Small intestine (tissue), 7 donors: Measurements from ENCODE around the gene ACOX1. TPM values are rescaled to one million over a fixed set of nuclear protein-coding genes. Genes with fewer than 3 reads are reported as not detected.

Experiments used
- DNase-seq, 2 donors: peaks; one replicate each; pipeline versions ENCODE4 v3.0.0 to v3.0.0-alpha.2; 2013
- FAIRE-seq: peaks from 2 replicates; lab custom pipeline; 2012; peaks lifted over from hg19 to GRCh38; lab: Jason Lieb, UNC
- H3K27ac ChIP-seq, 3 donors: one replicate each; pipeline ENCODE4 v1.5.1; 2013; ENCODE audit warnings: low read length in 2 of 3, mild to moderate bottlenecking in 2 of 3, control low read depth in 1 of 3, inconsistent platforms in 1 of 3, low read depth in 1 of 3, moderate library complexity in 1 of 3
- H3K27me3 ChIP-seq, 3 donors: one replicate each; pipeline ENCODE4 v1.6.1; 2013; ENCODE audit warnings: low read length in 3 of 3, inconsistent platforms in 1 of 3; ENCODE audit not compliant: control insufficient read depth in 3 of 3, insufficient read depth in 3 of 3
- H3K36me3 ChIP-seq, 3 donors: one replicate each; pipeline ENCODE4 v1.6.1; 2013; ENCODE audit warnings: low read length in 3 of 3, inconsistent platforms in 1 of 3, low read depth in 1 of 3, mild to moderate bottlenecking in 1 of 3, moderate library complexity in 1 of 3; ENCODE audit not compliant: control insufficient read depth in 3 of 3, insufficient read depth in 2 of 3
- H3K4me1 ChIP-seq, 3 donors: one replicate each; pipeline ENCODE4 v1.6.1; 2013; ENCODE audit warnings: low read length in 2 of 3, inconsistent platforms in 1 of 3, low read depth in 1 of 3, mild to moderate bottlenecking in 1 of 3, moderate library complexity in 1 of 3; ENCODE audit not compliant: control insufficient read depth in 3 of 3, insufficient read depth in 2 of 3
- H3K4me3 ChIP-seq, 3 donors: one replicate each; pipeline ENCODE4 v1.5.1; 2013; ENCODE audit warnings: low read length in 3 of 3, control low read depth in 1 of 3, inconsistent platforms in 1 of 3, low read depth in 1 of 3, mild to moderate bottlenecking in 1 of 3, moderate library complexity in 1 of 3
- H3K9me3 ChIP-seq, 2 donors: one replicate each; pipeline ENCODE4 v1.6.1; 2013; ENCODE audit warnings: low read depth in 1 of 2, low read length in 1 of 2; ENCODE audit not compliant: control insufficient read depth in 2 of 2, insufficient read depth in 1 of 2
- WGBS, 3 donors: extraction: QIAGEN DNeasy Blood & Tissue Kit; methylation state at CpG; one replicate each; pipeline ENCODE4 v1.1.7; 2013; 5-methylcytosine and 5-hydroxymethylcytosine counted together
- polyA plus RNA-seq, 4 donors: library from polyadenylated mRNA; stranded (reverse) in 3 of 4; unstranded in 1 of 4; fragments of 200-250 nt in 3 of 4; fragments of 120-200 nt in 1 of 4; gene quantifications; one replicate each; pipeline versions ENCODE4 v1.2.1 to v1.2.3, GENCODE V29; 2013
- donor health status: healthy with polysubstance abuse.
- donor health status: control.
- donor health status: control.
- donor health status: Bipolar disorder and iron deficiency.
- donor health status: healthy.

The ACOX1 gene
- polyA plus RNA-seq, 4 donors: 20.6 to 111 (median 62.5) TPM

DNA sequence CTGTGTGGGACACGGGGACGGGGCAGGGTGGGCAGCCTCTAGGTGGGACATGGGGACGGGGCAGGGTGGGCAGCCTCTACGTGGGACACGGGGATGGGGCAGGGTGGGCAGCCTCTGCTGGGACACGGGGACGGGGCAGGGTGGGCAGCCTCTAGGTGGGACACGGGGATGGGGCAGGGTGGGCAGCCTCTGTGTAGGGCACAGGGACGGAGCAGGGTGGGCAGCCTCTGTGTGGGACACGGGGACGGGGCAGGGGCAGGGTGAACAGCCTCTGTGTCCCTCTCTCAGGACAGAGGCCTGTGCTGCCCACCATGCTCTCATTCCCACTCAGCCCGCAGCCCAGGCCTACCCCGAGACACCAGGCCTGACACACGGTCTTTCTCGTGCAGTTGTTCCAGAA lies 57.4 kb downstream of the ACOX1 start:
- H3K27me3 ChIP-seq: no peaks in the 10 kb centered on the region
- H3K4me1 ChIP-seq: peaks cover 0 to 38% (median 8%) of the 10 kb centered on the region in 3 donors
- no peaks in the 10 kb centered on the region for H3K9me3 ChIP-seq
- no peak overlapping the region for H3K27ac ChIP-seq
- H3K4me3 ChIP-seq: no peak overlapping the region
- DNase-seq: no peak
- WGBS, 3 donors: 91 to 95% (median 93%) methylated on average over 13 to 15 of the region's 15 CpGs
- peaks cover 0 to 93% (median 0%) of the 10 kb centered on the region in 3 donors for H3K36me3 ChIP-seq
- FAIRE-seq: no peak

DNA sequence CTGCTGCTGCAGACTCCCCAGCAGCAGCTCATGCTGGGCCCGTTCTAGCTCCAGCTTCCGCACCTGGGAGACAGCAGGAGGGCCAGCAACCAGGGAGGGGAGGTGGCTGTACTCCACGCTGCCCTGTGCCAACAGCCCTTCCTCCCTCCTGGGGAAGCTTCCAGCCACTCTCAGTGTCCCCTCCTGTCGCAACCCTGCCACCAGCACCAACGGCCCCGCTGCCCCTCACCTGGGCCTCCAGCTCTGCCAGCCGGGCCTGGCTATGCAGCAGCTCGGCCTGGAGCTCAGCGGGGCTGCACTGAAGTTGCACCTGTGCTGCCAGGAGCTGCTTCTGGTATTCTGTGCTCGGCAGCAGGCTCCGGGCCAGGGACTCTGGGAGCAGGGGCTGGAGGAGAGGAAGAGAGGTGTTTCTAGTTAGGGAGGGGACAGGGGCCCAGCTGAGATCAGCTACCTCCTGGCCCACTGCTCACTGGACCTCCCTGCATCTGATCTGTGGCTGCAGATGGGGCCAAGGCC lies 58.9 kb downstream of the ACOX1 start:
- H3K27ac ChIP-seq: no peak overlapping the region
- no peaks in the 10 kb centered on the region for H3K9me3 ChIP-seq
- no peaks in the 10 kb centered on the region for H3K27me3 ChIP-seq
- no peak overlapping the region for H3K4me3 ChIP-seq
- DNase-seq (no peak), FAIRE-seq (no peak)
- 87 to 92% (median 87%) methylated on average over 11 of the region's 11 CpGs for WGBS, 3 donors
- H3K36me3 ChIP-seq: peaks cover 0 to 93% (median 0%) of the 10 kb centered on the region in 3 donors
- peaks cover 0 to 27% (median 8%) of the 10 kb centered on the region in 3 donors for H3K4me1 ChIP-seq

DNA sequence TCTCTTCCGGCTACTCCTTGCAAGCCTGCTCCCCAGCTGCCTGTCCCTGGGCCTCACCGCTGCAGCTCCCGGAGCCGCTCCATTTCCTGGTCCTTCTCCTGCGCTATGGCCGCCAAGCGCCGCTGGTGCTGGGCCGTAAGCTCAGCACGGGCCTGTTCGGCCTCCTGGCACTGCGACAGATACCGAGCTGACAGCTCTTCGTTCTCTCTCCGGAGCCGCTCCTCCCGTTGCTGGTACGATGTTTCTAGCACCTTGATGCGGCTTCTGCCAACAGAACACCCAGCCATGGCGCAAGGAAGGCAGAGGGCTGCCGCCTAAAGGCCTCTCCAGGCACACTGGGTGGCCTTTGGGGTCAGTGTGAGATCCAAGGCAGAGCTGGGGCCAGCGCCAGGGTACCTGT lies 59.4 kb downstream of the ACOX1 start:
- Histone ChIP-seq H3K4me3 (no peak overlapping the region), H3K27me3 (no peaks in the 10 kb centered on the region), H3K27ac (no peak overlapping the region), H3K9me3 (no peaks in the 10 kb centered on the region), H3K4me1 (peaks cover 0 to 27% (median 8%) of the 10 kb centered on the region in 3 donors), H3K36me3 (peaks cover 0 to 93% (median 0%) of the 10 kb centered on the region in 3 donors)
- DNase-seq: no peak
- no peak for FAIRE-seq
- 94 to 97% (median 95%) methylated on average over 22 of the region's 22 CpGs for WGBS, 3 donors

DNA sequence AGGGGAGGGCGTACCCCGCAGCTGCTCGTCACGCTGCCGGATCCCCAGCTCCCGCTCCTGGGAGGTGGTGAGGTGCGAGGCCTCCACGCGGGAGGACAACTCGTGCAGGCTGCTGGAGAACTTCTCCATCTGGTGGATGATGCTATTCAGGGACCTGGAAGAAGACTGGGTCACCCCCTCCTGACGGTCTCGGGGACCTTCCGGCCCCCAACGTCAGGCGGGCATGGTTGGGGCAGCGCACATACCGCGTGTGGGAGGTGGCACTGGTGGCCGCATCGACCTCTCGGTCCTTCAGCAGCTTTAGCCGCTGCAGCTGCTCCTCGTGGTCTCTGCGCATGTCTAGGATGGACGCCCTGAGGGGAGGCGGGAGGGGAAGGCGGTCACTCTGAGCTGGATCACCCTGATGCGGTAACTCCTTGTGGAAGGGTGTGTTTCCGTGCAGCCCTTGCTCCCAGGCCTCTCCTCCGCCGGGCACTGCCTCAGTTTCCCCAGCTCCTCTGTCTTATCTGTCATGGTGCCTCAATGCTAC lies 61.0 kb downstream of the ACOX1 start:
- 94 to 96% (median 95%) methylated on average over 31 of the region's 31 CpGs for WGBS, 3 donors
- Histone ChIP-seq H3K27me3 (no peaks in the 10 kb centered on the region), H3K9me3 (no peaks in the 10 kb centered on the region), H3K4me1 (peaks cover 0 to 13% (median under 1%) of the 10 kb centered on the region in 3 donors), H3K27ac (no peak overlapping the region), H3K36me3 (peaks cover 0 to 99% (median 0%) of the 10 kb centered on the region in 3 donors), H3K4me3 (no peak overlapping the region)
- DNase-seq: no peak
- FAIRE-seq: no peak

DNA sequence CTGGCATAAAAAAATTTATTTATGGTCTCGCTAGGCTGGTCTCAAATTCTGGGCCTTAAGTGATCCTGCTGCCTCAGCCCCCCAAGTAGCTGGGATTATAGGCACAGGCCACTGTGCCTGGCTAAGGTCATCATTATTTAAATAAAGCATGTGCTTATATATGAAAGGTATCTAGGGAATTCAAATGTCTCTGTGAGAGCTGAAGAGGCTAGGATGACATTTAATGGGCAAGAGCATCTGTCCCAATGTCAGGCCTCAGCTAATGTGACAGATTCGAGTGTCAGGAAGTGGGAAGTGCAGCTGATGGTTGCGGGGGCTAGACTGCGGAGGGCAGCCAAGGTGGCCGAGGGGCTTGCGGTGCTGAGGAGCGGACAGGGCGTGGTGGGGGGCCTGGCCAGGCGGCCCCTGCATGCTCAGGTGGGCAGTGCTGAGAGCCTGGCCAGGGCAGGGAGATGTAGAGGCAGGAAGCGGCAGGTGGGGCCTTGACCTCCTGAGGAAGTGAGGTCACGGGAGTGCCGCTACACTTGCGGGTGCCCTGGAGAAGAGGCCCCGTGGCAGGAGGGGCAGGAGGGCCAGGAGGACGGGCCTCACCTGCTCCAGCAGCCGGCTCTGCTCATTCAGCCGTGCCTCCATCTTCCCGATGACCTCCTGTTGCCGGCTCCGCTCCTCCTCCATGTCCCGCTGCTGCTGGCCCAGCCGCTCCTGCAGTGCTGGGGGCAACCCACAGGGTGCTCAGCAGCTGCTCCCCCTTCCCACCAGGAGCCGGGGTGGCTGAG lies 61.6 kb downstream of the ACOX1 start:
- FAIRE-seq (no peak), DNase-seq (no peak)
- H3K4me3 ChIP-seq: no peak overlapping the region
- peaks cover 0 to 97% (median 0%) of the 10 kb centered on the region in 3 donors for H3K36me3 ChIP-seq
- no peaks in the 10 kb centered on the region for H3K9me3 ChIP-seq
- H3K4me1 ChIP-seq: peaks cover 0 to 7% (median 0%) of the 10 kb centered on the region in 3 donors
- 87 to 92% (median 89%) methylated on average over 19 to 22 of the region's 23 CpGs for WGBS, 3 donors
- no peak overlapping the region for H3K27ac ChIP-seq
- H3K27me3 ChIP-seq: no peaks in the 10 kb centered on the region

- DNase-seq (no peak), FAIRE-seq (no peak)
- Histone ChIP-seq H3K4me3 (no peak overlapping the region), H3K4me1 (no peaks in the 10 kb centered on the region), H3K27me3 (no peaks in the 10 kb centered on the region), H3K9me3 (no peaks in the 10 kb centered on the region), H3K27ac (no peak overlapping the region), H3K36me3 (peaks cover 0 to 97% (median 0%) of the 10 kb centered on the region in 3 donors)
- WGBS, 3 donors: 83 to 89% (median 87%) methylated on average over 8 of the region's 8 CpGs
Measured at GRCh38 chr17:75915268-75915667, 63.7 kb downstream of the ACOX1 start.

GRCh38 chr17:75914643-75915267 lies 64.2 kb downstream of the ACOX1 start:
- Histone ChIP-seq H3K4me1 (no peaks in the 10 kb centered on the region), H3K9me3 (no peaks in the 10 kb centered on the region), H3K27ac (no peak overlapping the region), H3K27me3 (no peaks in the 10 kb centered on the region), H3K36me3 (peaks cover 0 to 97% (median 0%) of the 10 kb centered on the region in 3 donors), H3K4me3 (no peak overlapping the region)
- no peak for FAIRE-seq
- 93 to 96% (median 94%) methylated on average over 34 of the region's 34 CpGs for WGBS, 3 donors
- DNase-seq: no peak

DNA sequence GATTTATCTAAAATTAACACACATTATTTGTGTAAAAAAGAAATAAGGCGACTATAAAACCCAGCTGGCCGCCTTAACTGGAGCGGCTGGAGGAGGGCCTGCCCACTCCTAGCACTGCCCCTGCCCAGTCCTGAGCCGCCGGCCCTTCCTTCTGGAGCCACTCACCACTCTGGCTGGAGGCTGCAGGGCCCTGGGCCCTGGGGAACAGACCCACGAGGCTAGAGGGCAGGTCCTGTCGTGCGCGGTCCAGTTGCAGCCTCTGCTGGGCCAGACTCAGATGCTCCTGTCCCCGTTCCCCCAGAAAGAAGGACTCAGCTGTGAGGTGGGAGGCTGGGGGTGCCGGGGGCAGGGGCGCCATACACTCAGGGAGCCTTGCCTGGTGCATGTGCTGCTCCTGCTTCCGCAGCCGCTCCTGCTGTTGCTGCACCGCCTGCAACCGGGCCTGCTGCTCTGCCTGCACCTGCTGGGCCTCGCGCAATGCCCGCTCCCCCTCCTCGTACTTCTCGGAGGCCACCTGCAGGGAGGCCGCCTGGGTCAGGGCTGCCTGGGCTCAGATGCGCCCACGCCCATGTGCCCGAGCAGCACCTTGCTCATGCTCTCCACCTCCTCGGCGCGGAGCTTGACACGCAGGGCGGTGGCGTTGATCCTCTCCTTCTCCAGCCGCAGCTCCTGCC lies 65.3 kb downstream of the ACOX1 start:
- DNase-seq (no peak), FAIRE-seq (no peak)
- 92 to 95% (median 95%) methylated on average over 27 to 32 of the region's 32 CpGs for WGBS, 3 donors
- Histone ChIP-seq H3K27me3 (no peaks in the 10 kb centered on the region), H3K4me3 (no peak overlapping the region), H3K4me1 (no peaks in the 10 kb centered on the region), H3K9me3 (no peaks in the 10 kb centered on the region), H3K27ac (no peak overlapping the region), H3K36me3 (peaks cover 0 to 96% (median 0%) of the 10 kb centered on the region in 3 donors)
